Endothelial cell of umbilical vein (primary cell): ENCODE measurements around the gene RNF214. TPM values are rescaled to one million over a fixed set of nuclear protein-coding genes. Genes with fewer than 3 reads are reported as not detected.

Source experiments
- BruUV-seq: library from RNA; stranded (reverse); fragments of 400-500 nt; replicated peaks from 2 replicates; lab custom pipeline; 2021; lab: Mats Ljungman, UMichigan
- CTCF ChIA-PET: fragments of 300-600, 350-600 bp; sonication (Branson Sonifier 250); formaldehyde crosslinking; loops from one replicate; lab custom pipeline; 2021; ENCODE audit warnings: antibody characterized with exemption, inconsistent platforms; lab: Charles Lee
- POLR2A ChIA-PET: fragments of 300-600, 350-600 bp; sonication (Branson Sonifier 250); formaldehyde crosslinking; loops from one replicate; lab custom pipeline; 2021; ENCODE audit warnings: antibody characterized with exemption, inconsistent platforms; lab: Charles Lee
- DNase-seq: peaks from one replicate; pipeline ENCODE4 v3.0.0-alpha.2; 2011; ENCODE audit warnings: low read depth, low spot score
- FAIRE-seq: peaks from 2 replicates; lab custom pipeline; 2011; peaks lifted over from hg19 to GRCh38; lab: Jason Lieb, UNC
- H2AFZ ChIP-seq: 2 replicates; pipeline ENCODE4 v1.6.0; 2012; ENCODE audit warnings: low read depth, low read length, control low read depth, inconsistent platforms
- H3K27ac ChIP-seq: 2 replicates; pipeline ENCODE4 v1.5.1; 2011; ENCODE audit warnings: low read depth, mild to moderate bottlenecking, control low read depth, low read length, moderate library complexity; ENCODE audit not compliant: insufficient read depth
- H3K27me3 ChIP-seq, 2 experiments: 2 replicates each; pipeline versions ENCODE4 v1.6.0 to v1.6.1; 2011; ENCODE audit warnings: low read length in 2 of 2, mixed read lengths in 1 of 2; ENCODE audit not compliant: control insufficient read depth in 2 of 2, insufficient read depth in 2 of 2
- H3K36me3 ChIP-seq, 2 experiments: 2 replicates in 1 of 2; 3 replicates in 1 of 2; pipeline ENCODE4 v1.5.1; 2011; ENCODE audit warnings: low read length in 2 of 2, mild to moderate bottlenecking in 1 of 2, moderate library complexity in 1 of 2; ENCODE audit not compliant: control insufficient read depth in 2 of 2, insufficient read depth in 2 of 2; ENCODE audit errors: extremely low read depth in 1 of 2
- H3K4me1 ChIP-seq: 3 replicates; pipeline ENCODE4 v1.5.1; 2011; ENCODE audit warnings: mild to moderate bottlenecking, low read length; ENCODE audit not compliant: control insufficient read depth, insufficient read depth; ENCODE audit errors: extremely low read depth
- H3K4me2 ChIP-seq: 2 replicates; pipeline ENCODE4 v1.6.1; 2011; ENCODE audit warnings: low read length, control low read depth, mixed read lengths; ENCODE audit not compliant: insufficient read depth
- H3K4me3 ChIP-seq, 3 experiments: fragments of 200-600 bp in 1 of 3; sonication (generic), shearing (Covaris generic) in 1 of 3; replicated peaks in 1 of 3; 2 replicates each; pipeline ENCODE4 v1.5.1; 2011 to 2016; ENCODE audit warnings: control low read depth in 3 of 3, low read length in 3 of 3, mild to moderate bottlenecking in 2 of 3, inconsistent platforms in 1 of 3, low read depth in 1 of 3, moderate library complexity in 1 of 3; ENCODE audit not compliant: insufficient read depth in 1 of 3
- H3K79me2 ChIP-seq: 2 replicates; pipeline ENCODE4 v1.6.0; 2012; ENCODE audit warnings: low read length, inconsistent platforms; ENCODE audit not compliant: control insufficient read depth, insufficient read depth
- H3K9ac ChIP-seq: replicated peaks from 2 replicates; pipeline ENCODE3; 2011; ENCODE audit warnings: low read length, control low read depth; ENCODE audit not compliant: insufficient read depth; ENCODE audit errors: extremely low read depth
- H3K9me1 ChIP-seq: replicated peaks from 3 replicates; pipeline ENCODE4 v1.6.0; 2011; ENCODE audit warnings: mild to moderate bottlenecking, low read length; ENCODE audit not compliant: control insufficient read depth, insufficient read depth; ENCODE audit errors: extremely low read depth
- H3K9me3 ChIP-seq: replicated peaks from 2 replicates; pipeline ENCODE4 v1.5.1; 2012; ENCODE audit warnings: low read length, inconsistent platforms; ENCODE audit not compliant: control insufficient read depth, insufficient read depth
- H4K20me1 ChIP-seq: replicated peaks from 2 replicates; pipeline ENCODE3; 2011; ENCODE audit warnings: mild to moderate bottlenecking, low read length; ENCODE audit not compliant: control insufficient read depth, insufficient read depth; ENCODE audit errors: extremely low read depth
- EZH2 ChIP-seq: IDR thresholded peaks from 2 replicates; pipeline ENCODE4 v1.6.1; 2012; ENCODE audit warnings: borderline replicate concordance, low read depth, mild to moderate bottlenecking, moderate library complexity, low read length, inconsistent platforms; ENCODE audit not compliant: severe bottlenecking
- FOS ChIP-seq: IDR thresholded peaks from 2 replicates; pipeline ENCODE4 v1.6.1; 2011; ENCODE audit warnings: mild to moderate bottlenecking, low read length, moderate library complexity, borderline replicate concordance; ENCODE audit not compliant: insufficient read depth
- GATA2 ChIP-seq: IDR thresholded peaks from 2 replicates; pipeline ENCODE4 v1.7.0; 2011; ENCODE audit warnings: low read depth, mild to moderate bottlenecking, moderate library complexity, mixed read lengths, low read length; ENCODE audit not compliant: insufficient read length, insufficient read depth
- JUN ChIP-seq: IDR thresholded peaks from 2 replicates; pipeline ENCODE4 v1.6.1; 2011; ENCODE audit warnings: borderline replicate concordance, low read depth; ENCODE audit not compliant: insufficient read length, insufficient read depth
- MYC ChIP-seq: IDR thresholded peaks from one replicate; pipeline ENCODE4 v1.6.1; 2011; ENCODE audit warnings: mild to moderate bottlenecking, low read depth, low read length
- POLR2A ChIP-seq: IDR thresholded peaks from 2 replicates; pipeline ENCODE4 v1.6.1; 2012; ENCODE audit warnings: low read depth, mild to moderate bottlenecking, control low read depth, low read length
- POLR2AphosphoS5 ChIP-seq: IDR thresholded peaks from 2 replicates; pipeline ENCODE4 v1.6.1; 2012; ENCODE audit warnings: low read depth, mild to moderate bottlenecking, control low read depth, low read length, moderate library complexity; ENCODE audit not compliant: insufficient read depth
- dilution Hi-C: fragments of 300-500 bp; cut with MboI; formaldehyde crosslinking; loops from one replicate; pipeline ENCODE4 v1.15.0; 2019; ENCODE audit warnings: low sequenced_read_pairs; ENCODE audit not compliant: extremely low pct_ligation_motif_present
- intact Hi-C: fragments of 100-400 bp; cut with micrococcal nuclease; formaldehyde crosslinking; loops from one replicate; pipeline ENCODE4 v1.10.0; 2022
- polyA plus RNA-seq, 4 experiments: library from polyadenylated mRNA; depleted of rRNA in 3 of 4; stranded (reverse) in 3 of 4; unstranded in 1 of 4; fragments of >200 nt; gene quantifications; 2 replicates each; pipeline versions ENCODE4 v1.2.1 to v1.2.3, GENCODE V29; 2011 to 2012; ENCODE audit warnings: missing spikeins in 1 of 4
- total RNA-seq: library from RNA; stranded (reverse); gene quantifications from 2 replicates; pipeline ENCODE4 v1.2.3, GENCODE V29; 2021
- TF ChIP-seq, protein P1 (sequence below): IDR thresholded peaks from 2 replicates; pipeline ENCODE4 v1.6.1; 2011; ENCODE audit not compliant: insufficient read depth, insufficient read length
- TF ChIP-seq, protein P2 (sequence below), 2 donors: IDR thresholded peaks; 1 replicate in 1 of 2; 2 replicates in 1 of 2; pipeline ENCODE4 v1.5.1; 2011; ENCODE audit warnings: low read length in 2 of 2, mild to moderate bottlenecking in 2 of 2, moderate library complexity in 2 of 2, control low read depth in 1 of 2, inconsistent platforms in 1 of 2, low read depth in 1 of 2; ENCODE audit not compliant: insufficient read depth in 1 of 2; ENCODE audit errors: extremely low read depth in 1 of 2

The RNF214 gene
- total and polyA plus RNA-seq, 2 donors (not counting 3 experiments of a cell fraction or from before 2014, with no cell fraction given) = 24.3 to 28.2 TPM

DNA sequence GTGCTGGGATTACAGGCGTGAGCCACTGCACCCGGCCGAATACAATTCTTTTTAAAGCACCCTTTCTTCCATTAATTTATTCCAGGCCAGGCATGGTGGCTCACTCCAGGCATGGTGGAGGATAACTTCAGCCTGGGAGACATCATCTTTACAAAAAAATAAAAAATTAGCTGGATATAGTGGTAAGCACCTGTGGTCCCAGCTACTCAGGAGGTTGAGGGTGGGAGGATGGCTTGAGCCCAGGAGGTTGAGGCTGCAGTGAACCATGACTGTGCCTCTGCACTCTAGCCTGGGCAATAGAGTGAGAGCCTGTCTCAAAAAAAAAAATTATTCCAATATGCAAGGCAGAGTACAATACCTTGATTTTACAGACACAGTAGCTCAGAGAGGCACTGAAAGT is 21.9 kb upstream of the RNF214 start:
- H4K20me1 ChIP-seq = no peaks in the 10 kb centered on the region
- H3K4me1 ChIP-seq = no peaks in the 10 kb centered on the region
- no peak overlapping the region for H2AFZ ChIP-seq
- BruUV-seq = no TSS peak
- dilution Hi-C loops (no loop called here), intact Hi-C loops (no loop called here)
- TF ChIP-seq MYC = no peak
- TF ChIP-seq EZH2 = no peak
- no peak for TF ChIP-seq POLR2AphosphoS5
- TF ChIP-seq, protein P1, sequence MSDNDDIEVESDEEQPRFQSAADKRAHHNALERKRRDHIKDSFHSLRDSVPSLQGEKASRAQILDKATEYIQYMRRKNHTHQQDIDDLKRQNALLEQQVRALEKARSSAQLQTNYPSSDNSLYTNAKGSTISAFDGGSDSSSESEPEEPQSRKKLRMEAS = no peak
- no peak for TF ChIP-seq POLR2A
- no peak for TF ChIP-seq JUN
- TF ChIP-seq, protein P2, sequence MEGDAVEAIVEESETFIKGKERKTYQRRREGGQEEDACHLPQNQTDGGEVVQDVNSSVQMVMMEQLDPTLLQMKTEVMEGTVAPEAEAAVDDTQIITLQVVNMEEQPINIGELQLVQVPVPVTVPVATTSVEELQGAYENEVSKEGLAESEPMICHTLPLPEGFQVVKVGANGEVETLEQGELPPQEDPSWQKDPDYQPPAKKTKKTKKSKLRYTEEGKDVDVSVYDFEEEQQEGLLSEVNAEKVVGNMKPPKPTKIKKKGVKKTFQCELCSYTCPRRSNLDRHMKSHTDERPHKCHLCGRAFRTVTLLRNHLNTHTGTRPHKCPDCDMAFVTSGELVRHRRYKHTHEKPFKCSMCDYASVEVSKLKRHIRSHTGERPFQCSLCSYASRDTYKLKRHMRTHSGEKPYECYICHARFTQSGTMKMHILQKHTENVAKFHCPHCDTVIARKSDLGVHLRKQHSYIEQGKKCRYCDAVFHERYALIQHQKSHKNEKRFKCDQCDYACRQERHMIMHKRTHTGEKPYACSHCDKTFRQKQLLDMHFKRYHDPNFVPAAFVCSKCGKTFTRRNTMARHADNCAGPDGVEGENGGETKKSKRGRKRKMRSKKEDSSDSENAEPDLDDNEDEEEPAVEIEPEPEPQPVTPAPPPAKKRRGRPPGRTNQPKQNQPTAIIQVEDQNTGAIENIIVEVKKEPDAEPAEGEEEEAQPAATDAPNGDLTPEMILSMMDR (IDR thresholded peaks at IDR 0.05; ENCODE audit: extremely low read depth in 1 of 2, insufficient read depth in 1 of 2, low read depth in 1 of 2, low read length in 2 of 2) = no peak
- no peak for TF ChIP-seq GATA2
- TF ChIP-seq FOS = no peak
- H3K9me3 ChIP-seq = no peaks in the 10 kb centered on the region
- H3K4me2 ChIP-seq = no peak overlapping the region
- no peak overlapping the region for H3K4me3 ChIP-seq
- H3K27me3 ChIP-seq = no peaks in the 10 kb centered on the region
- ChIA-PET POLR2A (no interaction called here), CTCF (interaction anchor here (1.5 to 1.8 kb wide), 2 partner anchors 16 to 30 kb away, joined by 4 to 5 read pairs; no protein-coding TSS in a partner anchor)
- H3K27ac ChIP-seq = no peak overlapping the region
- H3K79me2 ChIP-seq = no peaks in the 10 kb centered on the region
- FAIRE-seq (no peak), DNase-seq (no peak)
- no peaks in the 10 kb centered on the region for H3K9me1 ChIP-seq
- H3K9ac ChIP-seq = no peak overlapping the region
- peaks cover 2 to 4% of the 10 kb centered on the region in 2 experiments for H3K36me3 ChIP-seq
